ENCODE data around the gene CARMIL1. TPM values are rescaled to one million over a fixed set of nuclear protein-coding genes. Genes with fewer than 3 reads are reported as not detected.

The CARMIL1 gene
- total and polyA plus RNA-seq, 12 donors, result 9.2 to 36.2 (median 14.5) TPM

GRCh38 chr6:25279748-25280343 lies 672 bp downstream of the CARMIL1 start:
- Histone ChIP-seq H3K27ac (peak overlapping the region in 4 of 5 donors; percentile 48 to 89 (median 68)), H3K4me1 (replicated peaks in 1 of 2) (peaks cover 7 to 21% of the 10 kb centered on the region in 2 donors), H3K27me3 (no peaks in the 10 kb centered on the region), H3K36me3 (replicated peaks in 1 of 2) (no peaks in the 10 kb centered on the region), H3K9me3 (replicated peaks in 1 of 3) (no peaks in the 10 kb centered on the region), H3K4me3 (peak overlapping the region; percentile 74 to 93 (median 86))
- peak in 3 of 7 donors; percentile 24 to 29 (median 27) for DNase-seq
- no peak for TF ChIP-seq POLR2A (IDR thresholded peaks at IDR 0.05)
- TF ChIP-seq, protein P1, sequence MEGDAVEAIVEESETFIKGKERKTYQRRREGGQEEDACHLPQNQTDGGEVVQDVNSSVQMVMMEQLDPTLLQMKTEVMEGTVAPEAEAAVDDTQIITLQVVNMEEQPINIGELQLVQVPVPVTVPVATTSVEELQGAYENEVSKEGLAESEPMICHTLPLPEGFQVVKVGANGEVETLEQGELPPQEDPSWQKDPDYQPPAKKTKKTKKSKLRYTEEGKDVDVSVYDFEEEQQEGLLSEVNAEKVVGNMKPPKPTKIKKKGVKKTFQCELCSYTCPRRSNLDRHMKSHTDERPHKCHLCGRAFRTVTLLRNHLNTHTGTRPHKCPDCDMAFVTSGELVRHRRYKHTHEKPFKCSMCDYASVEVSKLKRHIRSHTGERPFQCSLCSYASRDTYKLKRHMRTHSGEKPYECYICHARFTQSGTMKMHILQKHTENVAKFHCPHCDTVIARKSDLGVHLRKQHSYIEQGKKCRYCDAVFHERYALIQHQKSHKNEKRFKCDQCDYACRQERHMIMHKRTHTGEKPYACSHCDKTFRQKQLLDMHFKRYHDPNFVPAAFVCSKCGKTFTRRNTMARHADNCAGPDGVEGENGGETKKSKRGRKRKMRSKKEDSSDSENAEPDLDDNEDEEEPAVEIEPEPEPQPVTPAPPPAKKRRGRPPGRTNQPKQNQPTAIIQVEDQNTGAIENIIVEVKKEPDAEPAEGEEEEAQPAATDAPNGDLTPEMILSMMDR (IDR thresholded peaks at IDR 0.05), result no peak
- intact Hi-C loops (cut with DNase I), result loop anchor here (5.0 kb wide), 2 partner anchors 207 to 212 kb away; no protein-coding TSS in a partner anchor
- WGBS, 4 donors, result 0 to 1% (median 1%) methylated on average over 18 to 31 of the region's 31 CpGs

GRCh38 chr6:25280344-25281074 lies 1.3 kb downstream of the CARMIL1 start:
- Histone ChIP-seq H3K36me3 (replicated peaks in 1 of 2) (no peaks in the 10 kb centered on the region), H3K4me1 (replicated peaks in 1 of 2) (peaks cover 7 to 21% of the 10 kb centered on the region in 2 donors), H3K27me3 (no peaks in the 10 kb centered on the region), H3K27ac (peak overlapping the region in 3 of 5 donors; percentile 48 to 89 (median 84)), H3K4me3 (peak overlapping the region; percentile 74 to 93 (median 86)), H3K9me3 (replicated peaks in 1 of 3) (no peaks in the 10 kb centered on the region)
- WGBS, 4 donors, result 8 to 13% (median 10%) methylated on average over 13 of the region's 13 CpGs
- no peak for DNase-seq
- TF ChIP-seq, protein P1 (IDR thresholded peaks at IDR 0.05), result no peak
- no peak for TF ChIP-seq POLR2A (IDR thresholded peaks at IDR 0.05)
- intact Hi-C loops (cut with DNase I), result loop anchor here in 1 of 2 donors (5.0 kb wide), 1 partner anchor 207 kb away; no protein-coding TSS in a partner anchor

DNA sequence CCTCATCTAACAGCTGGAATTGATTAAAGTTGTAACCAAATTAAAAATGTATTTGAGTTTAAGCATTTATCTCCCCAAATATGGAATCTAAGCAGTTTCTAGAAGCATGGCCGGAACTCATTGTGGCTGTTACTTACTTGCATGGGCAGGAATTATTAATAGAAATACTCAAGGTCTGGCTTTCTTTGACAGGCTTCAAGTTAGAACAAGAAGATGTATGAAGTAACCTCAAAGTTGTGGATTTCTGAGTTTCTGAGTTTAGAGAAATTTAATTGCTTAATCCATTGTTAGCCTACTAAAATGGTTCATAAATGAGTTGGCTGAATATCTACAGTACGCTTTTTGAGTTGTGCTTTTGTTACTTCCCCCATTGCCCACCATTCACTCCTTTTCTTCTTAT lies 7.7 kb downstream of the CARMIL1 start:
- Histone ChIP-seq H3K27me3 (no peaks in the 10 kb centered on the region), H3K27ac (no peak overlapping the region), H3K36me3 (replicated peaks in 1 of 2) (no peaks in the 10 kb centered on the region), H3K9me3 (replicated peaks in 1 of 3) (no peaks in the 10 kb centered on the region), H3K4me3 (no peak overlapping the region), H3K4me1 (replicated peaks in 1 of 2) (no peaks in the 10 kb centered on the region)
- intact Hi-C loops (cut with DNase I), result no loop called here
- TF ChIP-seq, protein P1 (IDR thresholded peaks at IDR 0.05), result no peak
- no peak for TF ChIP-seq POLR2A (IDR thresholded peaks at IDR 0.05)
- no peak for DNase-seq
- WGBS, 4 donors, result 77 to 91% (median 88%) methylated on average over 2 of the region's 2 CpGs

DNA sequence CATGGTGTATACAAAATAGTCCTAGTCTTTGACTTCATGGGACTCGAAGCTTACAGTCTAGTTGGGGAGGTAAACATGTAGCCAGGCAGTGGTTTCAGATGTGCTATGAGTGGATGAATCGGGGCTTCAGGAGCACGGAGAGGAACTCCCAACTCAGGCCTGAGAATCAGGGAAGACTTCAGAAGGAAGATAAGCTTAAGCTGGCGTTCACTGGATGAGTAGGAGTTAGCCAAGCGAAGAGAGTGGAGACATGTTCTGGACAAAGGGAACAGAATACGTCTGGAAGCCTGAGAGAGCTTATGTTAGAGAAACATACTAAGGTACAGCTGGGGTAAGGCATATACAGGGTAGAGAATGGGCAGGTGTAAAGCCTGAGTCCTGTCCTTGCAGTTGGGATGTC lies 8.8 kb downstream of the CARMIL1 start:
- no peak overlapping the region for H3K4me3 ChIP-seq
- intact Hi-C loops (cut with DNase I), result no loop called here
- no peaks in the 10 kb centered on the region for H3K9me3 ChIP-seq (replicated peaks in 1 of 3)
- no peaks in the 10 kb centered on the region for H3K4me1 ChIP-seq (replicated peaks in 1 of 2)
- TF ChIP-seq POLR2A (IDR thresholded peaks at IDR 0.05), result no peak
- TF ChIP-seq, protein P1 (IDR thresholded peaks at IDR 0.05), result no peak
- H3K36me3 ChIP-seq (replicated peaks in 1 of 2), result no peaks in the 10 kb centered on the region
- no peak for DNase-seq
- no peak overlapping the region for H3K27ac ChIP-seq
- no peaks in the 10 kb centered on the region for H3K27me3 ChIP-seq
- WGBS, 4 donors, result 93 to 96% (median 96%) methylated on average over 6 of the region's 6 CpGs
